Panc1 (cell line): ENCODE data around the gene KLHL2.

ENCODE experiments used
- POLR2AphosphoS5 ChIP-seq: IDR thresholded peaks from 2 replicates; pipeline ENCODE4 v1.6.1; 2012; ENCODE audit warnings: mild to moderate bottlenecking, low read depth, low read length, moderate library complexity
- SIN3A ChIP-seq: IDR thresholded peaks from 2 replicates; pipeline ENCODE4 v1.6.1; 2012; ENCODE audit warnings: low read depth, mild to moderate bottlenecking, low read length, moderate library complexity, borderline replicate concordance; ENCODE audit not compliant: insufficient read depth
- TCF7L2 ChIP-seq: IDR thresholded peaks from 2 replicates; pipeline ENCODE4 v1.6.1; 2011; ENCODE audit warnings: mild to moderate bottlenecking, low read depth, low read length, inconsistent platforms
- TF ChIP-seq, protein P1 (sequence below): fragments of 450-650 bp; IDR thresholded peaks from 2 replicates; pipeline ENCODE4 v1.5.1; 2017; ENCODE audit warnings: mild to moderate bottlenecking
- TF ChIP-seq, protein P2 (sequence below), 2 experiments: IDR thresholded peaks; 2 replicates each; pipeline ENCODE4 v1.6.1; 2011 to 2012; ENCODE audit warnings: low read depth in 2 of 2, control low read depth in 1 of 2, low read length in 1 of 2, mild to moderate bottlenecking in 1 of 2, moderate library complexity in 1 of 2; ENCODE audit not compliant: insufficient read depth in 1 of 2

DNA sequence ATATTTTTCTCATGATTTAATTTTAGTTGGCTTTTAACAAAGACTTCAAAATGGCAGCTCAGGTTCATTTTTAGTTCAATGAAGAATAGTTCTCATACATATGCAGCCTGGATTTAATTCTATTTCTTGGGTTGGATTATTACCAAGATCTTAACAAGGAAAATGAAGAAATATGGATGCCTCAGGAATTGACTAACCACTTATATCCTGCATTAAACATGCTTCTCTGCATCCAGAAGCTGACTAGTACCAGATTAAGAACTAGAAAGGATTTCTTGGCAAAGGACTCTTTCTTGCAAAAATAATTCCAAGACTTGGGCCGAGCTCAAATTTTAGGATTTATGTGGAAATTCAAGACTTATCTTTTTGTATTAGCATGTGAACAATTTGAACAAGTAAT lies 5.6 kb upstream of the KLHL2 start:
- TF ChIP-seq, protein P1, sequence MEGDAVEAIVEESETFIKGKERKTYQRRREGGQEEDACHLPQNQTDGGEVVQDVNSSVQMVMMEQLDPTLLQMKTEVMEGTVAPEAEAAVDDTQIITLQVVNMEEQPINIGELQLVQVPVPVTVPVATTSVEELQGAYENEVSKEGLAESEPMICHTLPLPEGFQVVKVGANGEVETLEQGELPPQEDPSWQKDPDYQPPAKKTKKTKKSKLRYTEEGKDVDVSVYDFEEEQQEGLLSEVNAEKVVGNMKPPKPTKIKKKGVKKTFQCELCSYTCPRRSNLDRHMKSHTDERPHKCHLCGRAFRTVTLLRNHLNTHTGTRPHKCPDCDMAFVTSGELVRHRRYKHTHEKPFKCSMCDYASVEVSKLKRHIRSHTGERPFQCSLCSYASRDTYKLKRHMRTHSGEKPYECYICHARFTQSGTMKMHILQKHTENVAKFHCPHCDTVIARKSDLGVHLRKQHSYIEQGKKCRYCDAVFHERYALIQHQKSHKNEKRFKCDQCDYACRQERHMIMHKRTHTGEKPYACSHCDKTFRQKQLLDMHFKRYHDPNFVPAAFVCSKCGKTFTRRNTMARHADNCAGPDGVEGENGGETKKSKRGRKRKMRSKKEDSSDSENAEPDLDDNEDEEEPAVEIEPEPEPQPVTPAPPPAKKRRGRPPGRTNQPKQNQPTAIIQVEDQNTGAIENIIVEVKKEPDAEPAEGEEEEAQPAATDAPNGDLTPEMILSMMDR: no peak
- TF ChIP-seq POLR2AphosphoS5 (no peak), SIN3A (no peak), TCF7L2 (no peak)
- TF ChIP-seq, protein P2, sequence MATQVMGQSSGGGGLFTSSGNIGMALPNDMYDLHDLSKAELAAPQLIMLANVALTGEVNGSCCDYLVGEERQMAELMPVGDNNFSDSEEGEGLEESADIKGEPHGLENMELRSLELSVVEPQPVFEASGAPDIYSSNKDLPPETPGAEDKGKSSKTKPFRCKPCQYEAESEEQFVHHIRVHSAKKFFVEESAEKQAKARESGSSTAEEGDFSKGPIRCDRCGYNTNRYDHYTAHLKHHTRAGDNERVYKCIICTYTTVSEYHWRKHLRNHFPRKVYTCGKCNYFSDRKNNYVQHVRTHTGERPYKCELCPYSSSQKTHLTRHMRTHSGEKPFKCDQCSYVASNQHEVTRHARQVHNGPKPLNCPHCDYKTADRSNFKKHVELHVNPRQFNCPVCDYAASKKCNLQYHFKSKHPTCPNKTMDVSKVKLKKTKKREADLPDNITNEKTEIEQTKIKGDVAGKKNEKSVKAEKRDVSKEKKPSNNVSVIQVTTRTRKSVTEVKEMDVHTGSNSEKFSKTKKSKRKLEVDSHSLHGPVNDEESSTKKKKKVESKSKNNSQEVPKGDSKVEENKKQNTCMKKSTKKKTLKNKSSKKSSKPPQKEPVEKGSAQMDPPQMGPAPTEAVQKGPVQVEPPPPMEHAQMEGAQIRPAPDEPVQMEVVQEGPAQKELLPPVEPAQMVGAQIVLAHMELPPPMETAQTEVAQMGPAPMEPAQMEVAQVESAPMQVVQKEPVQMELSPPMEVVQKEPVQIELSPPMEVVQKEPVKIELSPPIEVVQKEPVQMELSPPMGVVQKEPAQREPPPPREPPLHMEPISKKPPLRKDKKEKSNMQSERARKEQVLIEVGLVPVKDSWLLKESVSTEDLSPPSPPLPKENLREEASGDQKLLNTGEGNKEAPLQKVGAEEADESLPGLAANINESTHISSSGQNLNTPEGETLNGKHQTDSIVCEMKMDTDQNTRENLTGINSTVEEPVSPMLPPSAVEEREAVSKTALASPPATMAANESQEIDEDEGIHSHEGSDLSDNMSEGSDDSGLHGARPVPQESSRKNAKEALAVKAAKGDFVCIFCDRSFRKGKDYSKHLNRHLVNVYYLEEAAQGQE (IDR thresholded peaks at IDR 0.05; ENCODE audit: insufficient read depth in 1 of 2, low read depth in 2 of 2, low read length in 1 of 2): no peak
